GM12875 (cell line): ENCODE data around the gene COL1A1.

Experiments
- H3K4me3 ChIP-seq: one replicate; pipeline ENCODE4 v1.5.1; 2011; ENCODE audit warnings: low read depth, low read length, control low read depth
- CTCF ChIP-seq: IDR thresholded peaks from 2 replicates; pipeline ENCODE4 v1.5.1; 2011; ENCODE audit warnings: low read depth, mild to moderate bottlenecking, control low read depth, inconsistent platforms, low read length, moderate library complexity, borderline replicate concordance; ENCODE audit not compliant: insufficient read depth

COL1A1 gene

GRCh38 chr17:50148226-50149090 lies 53.0 kb downstream of the COL1A1 start:
- TF ChIP-seq CTCF = no peak
- peak overlapping the region; percentile 85 for H3K4me3 ChIP-seq

DNA sequence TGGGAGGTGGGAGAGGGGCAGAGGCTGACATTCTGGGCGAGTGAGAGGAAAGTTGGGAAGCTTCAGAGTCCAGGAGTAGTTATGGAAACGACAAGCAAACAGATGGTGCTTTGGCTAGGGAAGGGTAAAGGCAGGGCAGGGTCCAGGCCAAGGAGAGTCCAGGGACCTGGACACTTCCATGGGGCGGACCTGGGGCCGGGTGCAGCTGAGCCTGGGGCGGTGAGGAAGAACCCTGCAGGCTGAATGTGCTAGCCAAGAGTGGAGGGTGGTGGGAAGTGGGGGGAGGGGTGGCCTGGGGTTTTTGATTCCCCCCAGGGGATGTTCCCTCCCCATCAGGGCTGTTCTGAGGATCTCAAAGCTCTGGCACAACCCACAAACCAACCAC lies 53.6 kb downstream of the COL1A1 start:
- no peak for TF ChIP-seq CTCF
- peak overlapping the region; percentile 85 for H3K4me3 ChIP-seq

- no peak for TF ChIP-seq CTCF
- H3K4me3 ChIP-seq = peak overlapping the region; percentile 85
Observed at GRCh38 chr17:50146927-50147665, 54.3 kb downstream of the COL1A1 start.

- peak; percentile 25; the same call in 1 of the 2 replicates for TF ChIP-seq CTCF
- H3K4me3 ChIP-seq = peak overlapping the region; percentile 85
Observed at GRCh38 chr17:50146230-50146926, 55.1 kb downstream of the COL1A1 start.

DNA sequence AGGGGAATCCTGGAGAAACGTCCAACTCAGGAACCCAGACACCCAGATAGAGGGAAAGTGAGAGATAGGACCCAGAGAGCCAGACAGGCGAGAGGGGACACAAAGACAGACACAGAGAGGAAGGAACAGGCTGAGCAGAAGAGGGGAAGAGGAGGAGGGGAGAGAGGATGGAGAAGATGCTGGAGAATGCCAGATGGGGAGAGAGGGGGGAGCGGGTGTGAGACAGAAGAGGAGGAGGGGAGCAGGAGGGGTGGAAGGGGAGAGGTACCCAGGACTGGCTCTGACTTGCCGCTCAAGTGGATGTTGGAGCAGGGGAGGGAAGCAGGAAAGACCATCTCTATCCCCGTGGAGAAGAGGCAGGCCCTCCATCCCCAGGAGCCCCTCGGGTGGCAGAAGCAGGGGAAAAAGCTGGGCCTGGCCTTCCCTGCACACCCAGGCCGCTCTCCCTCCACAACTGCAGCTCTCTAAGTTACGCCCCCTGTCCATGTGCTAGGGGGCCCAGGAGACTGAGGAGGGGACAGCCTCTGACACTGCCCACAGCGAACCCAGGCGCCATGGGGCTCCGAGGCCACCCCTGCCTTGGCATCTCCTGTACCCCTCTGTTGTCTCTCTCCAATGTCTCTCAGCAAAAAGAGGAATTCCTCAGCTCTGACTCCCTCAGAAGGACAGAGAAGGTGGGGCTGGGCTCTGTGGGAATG lies 55.8 kb downstream of the COL1A1 start:
- TF ChIP-seq CTCF = no peak
- no peak overlapping the region for H3K4me3 ChIP-seq

DNA sequence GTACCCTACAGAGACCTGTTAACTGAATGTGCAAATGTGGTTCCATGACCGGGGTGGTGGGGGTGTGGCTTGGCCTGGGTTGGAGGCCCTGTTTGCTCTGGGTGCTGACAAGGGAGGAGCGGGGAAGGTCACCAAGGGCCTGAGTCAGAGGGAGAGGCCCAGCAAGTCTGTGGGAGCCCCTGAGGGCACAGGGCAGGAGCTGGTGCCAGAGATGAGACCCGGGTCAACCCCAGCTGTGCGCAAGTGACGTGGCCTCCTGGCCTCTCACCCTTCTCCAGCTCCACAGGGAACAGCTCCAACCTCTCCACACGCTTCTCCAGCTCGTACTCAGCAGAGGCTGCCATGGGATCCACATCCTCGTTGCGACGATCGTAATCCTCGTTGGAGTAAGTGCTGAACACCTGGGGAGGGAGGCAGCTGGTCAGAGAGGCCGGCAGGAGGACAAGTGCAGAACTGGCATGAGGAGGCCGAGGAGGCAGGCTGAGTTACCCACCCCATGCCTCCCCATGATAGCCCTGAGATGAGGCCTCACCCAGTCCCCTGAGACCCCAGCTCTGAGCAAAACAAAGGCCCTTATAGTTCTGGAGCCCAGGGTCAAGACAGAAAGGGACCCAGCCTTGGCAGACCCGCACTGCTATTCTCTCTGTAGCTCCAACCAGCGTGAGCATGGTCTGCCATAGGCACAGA lies 56.4 kb downstream of the COL1A1 start:
- TF ChIP-seq CTCF = no peak
- no peak overlapping the region for H3K4me3 ChIP-seq
